D721Med (cell line): Measurements from ENCODE around the gene WARS2.

Experiments
- DNase-seq: peaks from one replicate; pipeline ENCODE4 v3.0.0; 2011; ENCODE audit warnings: low spot score; ENCODE audit not compliant: insufficient read length
- FAIRE-seq: peaks from 2 replicates; lab custom pipeline; 2011; peaks lifted over from hg19 to GRCh38; lab: Jason Lieb, UNC
- TF ChIP-seq, protein P1 (sequence below): IDR thresholded peaks from 2 replicates; pipeline ENCODE4 v1.5.1; 2012; ENCODE audit warnings: mild to moderate bottlenecking, control low read depth; ENCODE audit not compliant: insufficient read depth; ENCODE audit errors: missing control alignments

Gene WARS2

GRCh38 chr1:119052267-119052666, 88.2 kb downstream of the WARS2 start:
- no peak for FAIRE-seq

DNA sequence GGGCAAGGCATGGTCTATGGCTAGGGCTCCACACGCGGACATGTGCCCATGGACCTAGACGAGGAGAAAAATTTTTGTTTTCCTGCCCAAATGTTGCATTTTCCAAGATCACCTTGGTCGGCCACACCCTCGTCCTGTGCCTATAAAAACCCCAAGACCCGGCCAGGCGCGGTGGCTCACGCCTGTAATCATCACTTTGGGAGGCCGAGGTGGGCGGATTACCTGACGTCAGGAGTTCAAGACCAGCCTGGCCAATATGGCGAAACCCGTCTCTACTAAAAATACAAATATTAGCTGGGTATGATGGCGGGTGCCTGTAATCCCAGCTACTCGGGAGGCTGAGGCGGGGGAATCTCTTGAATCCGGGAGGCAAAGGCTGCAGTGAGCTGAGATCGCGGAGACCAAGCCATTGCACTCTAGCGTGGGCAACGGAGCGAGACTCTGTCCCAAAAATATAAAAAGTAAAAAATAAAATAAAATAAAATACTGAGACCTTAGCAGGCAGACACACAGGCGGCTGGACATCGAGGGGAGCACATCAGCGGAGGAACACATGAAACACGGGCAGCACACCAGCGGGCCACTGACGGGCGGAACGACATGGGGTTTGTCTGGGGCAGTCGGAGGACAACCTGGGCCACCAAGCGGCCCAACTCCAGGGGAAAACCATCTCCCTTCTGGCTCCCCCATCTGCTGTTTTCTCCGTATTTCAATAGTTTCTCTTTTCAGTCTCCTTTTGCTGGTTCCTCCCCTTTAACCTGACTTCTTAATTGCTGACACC, 91.6 kb downstream of the WARS2 start:
- DNase-seq (no peak), FAIRE-seq (no peak)
- TF ChIP-seq, protein P1, sequence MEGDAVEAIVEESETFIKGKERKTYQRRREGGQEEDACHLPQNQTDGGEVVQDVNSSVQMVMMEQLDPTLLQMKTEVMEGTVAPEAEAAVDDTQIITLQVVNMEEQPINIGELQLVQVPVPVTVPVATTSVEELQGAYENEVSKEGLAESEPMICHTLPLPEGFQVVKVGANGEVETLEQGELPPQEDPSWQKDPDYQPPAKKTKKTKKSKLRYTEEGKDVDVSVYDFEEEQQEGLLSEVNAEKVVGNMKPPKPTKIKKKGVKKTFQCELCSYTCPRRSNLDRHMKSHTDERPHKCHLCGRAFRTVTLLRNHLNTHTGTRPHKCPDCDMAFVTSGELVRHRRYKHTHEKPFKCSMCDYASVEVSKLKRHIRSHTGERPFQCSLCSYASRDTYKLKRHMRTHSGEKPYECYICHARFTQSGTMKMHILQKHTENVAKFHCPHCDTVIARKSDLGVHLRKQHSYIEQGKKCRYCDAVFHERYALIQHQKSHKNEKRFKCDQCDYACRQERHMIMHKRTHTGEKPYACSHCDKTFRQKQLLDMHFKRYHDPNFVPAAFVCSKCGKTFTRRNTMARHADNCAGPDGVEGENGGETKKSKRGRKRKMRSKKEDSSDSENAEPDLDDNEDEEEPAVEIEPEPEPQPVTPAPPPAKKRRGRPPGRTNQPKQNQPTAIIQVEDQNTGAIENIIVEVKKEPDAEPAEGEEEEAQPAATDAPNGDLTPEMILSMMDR = no peak

More at GRCh38 chr1:119052267-119052666, 88.2 kb downstream of the WARS2 start:
- TF ChIP-seq, protein P1 = no peak
- DNase-seq = no peak

DNA sequence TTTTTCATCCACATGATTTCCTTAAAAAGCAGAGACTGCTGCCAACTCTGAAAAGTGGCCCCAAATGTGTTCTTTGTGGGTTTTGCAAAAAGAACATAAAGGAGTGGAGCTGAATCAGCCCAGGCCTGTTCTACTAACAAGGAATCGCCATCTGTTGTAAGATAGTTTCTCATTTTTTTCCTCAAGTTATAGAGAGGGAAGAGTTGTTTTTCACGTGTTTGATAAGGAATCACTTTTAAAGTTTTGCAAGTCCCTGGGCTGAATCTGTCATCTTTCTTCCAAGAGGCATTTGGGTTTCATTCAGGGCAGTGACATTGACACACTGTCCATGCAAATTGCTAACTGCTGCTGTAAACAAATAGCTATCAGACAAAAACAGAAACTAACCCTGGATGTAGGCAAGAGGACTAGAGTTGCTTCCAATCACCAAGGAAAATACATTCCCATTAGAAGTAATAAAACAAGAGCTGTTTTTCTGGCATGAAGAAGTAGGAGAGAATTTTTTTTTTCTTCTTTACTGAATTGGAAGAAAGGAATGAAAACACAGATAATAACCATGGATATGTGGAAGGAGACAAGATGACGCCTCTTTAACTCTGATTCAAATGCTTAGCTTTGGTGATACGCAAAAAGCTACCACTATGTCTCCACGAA, 93.5 kb downstream of the WARS2 start:
- no peak for FAIRE-seq
- TF ChIP-seq, protein P1 = no peak
- no peak for DNase-seq

DNA sequence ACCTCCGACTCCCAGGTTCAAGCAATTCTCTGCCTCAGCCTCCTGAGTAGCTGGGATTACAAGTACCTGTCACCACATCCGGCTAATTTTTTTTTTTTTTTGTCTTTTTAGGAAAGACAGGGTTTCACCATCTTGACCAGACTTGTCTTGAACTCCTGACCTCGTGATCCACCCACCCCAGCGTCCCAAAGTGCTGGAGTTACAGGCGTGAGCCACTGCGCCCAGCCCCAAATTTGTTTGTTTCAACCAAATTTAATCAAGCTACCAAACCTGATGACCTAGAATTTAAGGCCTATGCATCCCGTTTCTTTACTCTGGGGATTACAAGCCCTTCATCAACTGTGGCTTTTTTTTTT, 94.0 kb downstream of the WARS2 start:
- TF ChIP-seq, protein P1 = no peak
- DNase-seq (no peak), FAIRE-seq (no peak)

- FAIRE-seq = no peak
- TF ChIP-seq, protein P1 = no peak
Measured at GRCh38 chr1:119045096-119045746, 95.2 kb downstream of the WARS2 start.

DNA sequence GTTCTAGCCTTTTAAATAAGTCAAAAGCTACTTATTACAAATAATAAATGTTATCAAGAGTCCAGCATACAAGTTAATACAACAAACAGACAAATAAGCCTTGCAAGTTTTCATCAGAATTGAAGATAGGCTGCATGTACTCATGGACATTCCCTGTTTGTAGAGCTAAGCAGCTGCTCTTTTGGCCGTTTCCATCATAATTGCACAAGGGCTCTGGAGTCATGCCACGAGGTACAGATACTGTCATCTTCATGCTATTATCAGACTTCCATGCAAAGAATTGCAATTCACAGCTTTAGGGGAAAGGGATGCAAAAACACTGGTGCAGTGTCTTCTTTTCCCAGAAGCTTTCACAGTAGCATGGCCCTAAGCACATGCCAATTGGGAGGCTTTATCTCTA, 99.5 kb downstream of the WARS2 start:
- no peak for DNase-seq
- TF ChIP-seq, protein P1 = no peak
- FAIRE-seq = no peak

More at GRCh38 chr1:119045096-119045746, 95.2 kb downstream of the WARS2 start:
- DNase-seq = no peak
